Epithelial cell of esophagus (primary cell): ENCODE measurements around the gene AAK1.
A peak's percentile ranks its signal among the peaks of the same experiment; 100 is the strongest.
"Not testable (repeated sequence)": the region's sequence is repeated elsewhere in the genome, so short reads cannot be mapped to it uniquely, and the experiment has no call there.

Experiments used
- DNase-seq: peaks from one replicate; pipeline ENCODE4 v3.0.0; 2010; ENCODE audit warnings: low read depth
- H3K4me3 ChIP-seq: 2 replicates; pipeline ENCODE4 v1.5.1; 2011; ENCODE audit warnings: mild to moderate bottlenecking, low read length, control low read depth
- TF ChIP-seq, protein P1 (sequence below): IDR thresholded peaks from 2 replicates; pipeline ENCODE4 v1.5.1; 2011; ENCODE audit warnings: low read depth, mild to moderate bottlenecking, low read length, control low read depth, inconsistent platforms; ENCODE audit not compliant: insufficient read depth; ENCODE audit errors: missing control alignments

Gene AAK1

DNA sequence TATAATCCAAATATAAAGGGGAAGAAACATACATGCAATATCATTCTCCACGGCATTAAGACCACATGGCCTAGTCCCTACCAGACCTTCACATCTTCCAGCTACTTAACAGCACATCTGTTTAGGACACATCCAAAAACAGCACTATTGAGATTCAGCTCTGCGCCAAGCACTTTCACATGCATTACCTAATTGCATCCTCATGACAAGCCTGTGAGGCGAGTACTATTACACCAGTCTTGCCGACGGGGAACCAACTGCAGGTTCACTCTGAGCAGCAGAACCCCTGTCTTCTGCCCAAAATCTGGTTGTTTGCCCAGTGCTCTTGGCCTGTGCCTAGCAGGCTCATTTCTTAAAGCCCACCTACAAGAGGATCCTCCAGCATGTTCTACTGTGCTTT is 66.7 kb downstream of the AAK1 start:
- TF ChIP-seq, protein P1, sequence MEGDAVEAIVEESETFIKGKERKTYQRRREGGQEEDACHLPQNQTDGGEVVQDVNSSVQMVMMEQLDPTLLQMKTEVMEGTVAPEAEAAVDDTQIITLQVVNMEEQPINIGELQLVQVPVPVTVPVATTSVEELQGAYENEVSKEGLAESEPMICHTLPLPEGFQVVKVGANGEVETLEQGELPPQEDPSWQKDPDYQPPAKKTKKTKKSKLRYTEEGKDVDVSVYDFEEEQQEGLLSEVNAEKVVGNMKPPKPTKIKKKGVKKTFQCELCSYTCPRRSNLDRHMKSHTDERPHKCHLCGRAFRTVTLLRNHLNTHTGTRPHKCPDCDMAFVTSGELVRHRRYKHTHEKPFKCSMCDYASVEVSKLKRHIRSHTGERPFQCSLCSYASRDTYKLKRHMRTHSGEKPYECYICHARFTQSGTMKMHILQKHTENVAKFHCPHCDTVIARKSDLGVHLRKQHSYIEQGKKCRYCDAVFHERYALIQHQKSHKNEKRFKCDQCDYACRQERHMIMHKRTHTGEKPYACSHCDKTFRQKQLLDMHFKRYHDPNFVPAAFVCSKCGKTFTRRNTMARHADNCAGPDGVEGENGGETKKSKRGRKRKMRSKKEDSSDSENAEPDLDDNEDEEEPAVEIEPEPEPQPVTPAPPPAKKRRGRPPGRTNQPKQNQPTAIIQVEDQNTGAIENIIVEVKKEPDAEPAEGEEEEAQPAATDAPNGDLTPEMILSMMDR, result no peak
- H3K4me3 ChIP-seq, result no peak overlapping the region
- DNase-seq, result no peak

DNA sequence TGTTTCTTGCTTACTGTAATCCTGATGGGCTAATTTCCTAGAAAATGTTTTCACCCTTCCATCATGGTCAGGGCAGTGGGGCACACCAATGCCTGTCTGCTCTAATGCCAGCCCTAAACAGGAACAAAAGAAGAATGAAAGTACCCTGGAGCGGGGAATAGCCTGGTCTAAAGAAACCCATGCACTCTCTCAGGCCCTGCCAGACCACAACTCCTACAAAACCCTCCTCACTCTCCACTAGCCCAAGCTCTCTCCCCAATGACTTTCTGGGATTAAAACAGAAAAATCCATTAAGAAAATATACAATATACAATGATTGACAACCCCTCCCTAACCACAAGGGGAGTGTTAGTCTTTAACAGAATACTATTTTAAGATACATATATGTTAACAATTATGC is 67.6 kb downstream of the AAK1 start:
- TF ChIP-seq, protein P1, result no peak
- DNase-seq, result no peak
- no peak overlapping the region for H3K4me3 ChIP-seq

DNA sequence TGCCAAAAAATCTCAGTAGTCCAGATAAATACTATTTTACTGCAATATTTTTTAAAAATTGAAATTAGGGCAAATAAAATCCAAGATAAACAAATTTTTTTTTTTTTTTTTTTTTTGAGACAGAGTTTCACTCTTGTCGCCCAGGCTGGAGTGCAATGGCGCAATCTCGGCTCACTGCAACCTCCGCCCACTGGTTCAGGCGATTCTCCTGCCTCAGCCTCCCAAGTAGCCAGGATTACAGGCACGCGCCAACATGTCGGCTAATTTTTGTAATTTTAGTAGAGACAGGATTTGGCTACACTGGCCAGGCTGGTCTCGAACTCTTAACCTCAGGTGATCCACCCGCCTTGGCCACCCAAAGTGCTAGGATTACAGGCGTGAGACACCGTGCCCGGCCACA is 68.2 kb downstream of the AAK1 start:
- not testable (repeated sequence) for H3K4me3 ChIP-seq, DNase-seq

DNA sequence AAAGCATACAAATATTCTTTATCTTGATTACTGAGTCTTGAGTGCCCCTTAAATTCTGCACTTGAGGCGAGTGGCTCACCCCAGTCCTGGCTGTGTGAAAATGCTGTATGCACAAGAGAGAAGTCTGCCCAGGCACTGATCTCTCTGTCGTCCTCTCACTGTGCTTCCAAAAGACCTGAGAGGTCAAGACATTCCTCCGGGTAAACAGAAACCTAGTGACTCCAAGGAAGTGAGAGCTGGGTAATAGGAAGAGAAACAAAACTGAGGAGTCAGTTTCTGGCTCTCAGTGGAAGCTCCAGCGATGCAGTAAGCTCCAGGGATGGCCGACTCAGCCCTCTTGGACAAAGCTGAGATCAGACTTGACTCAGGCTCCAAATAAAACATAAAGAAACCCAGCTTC is 70.9 kb downstream of the AAK1 start:
- DNase-seq, result peak; percentile 55
- TF ChIP-seq, protein P1, result no peak
- H3K4me3 ChIP-seq, result no peak overlapping the region

DNA sequence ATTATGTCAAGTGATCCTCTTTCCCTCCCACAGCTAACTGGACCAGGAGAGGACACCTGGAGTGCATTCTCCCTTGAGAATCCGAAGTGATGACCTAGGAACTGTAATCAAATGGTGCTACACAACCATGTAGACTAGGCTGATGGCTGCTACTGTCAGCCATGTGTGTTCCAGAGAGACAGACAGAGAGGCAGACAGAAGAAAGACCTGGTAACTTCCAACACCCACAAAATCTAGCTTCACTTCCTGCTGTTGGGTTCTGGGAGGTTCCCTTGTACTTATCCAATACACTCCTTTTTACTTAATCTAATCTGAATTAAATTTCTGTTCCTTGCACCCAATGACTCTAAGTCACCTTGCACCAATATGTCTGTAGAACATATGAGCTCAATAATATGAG is 72.3 kb downstream of the AAK1 start:
- no peak overlapping the region for H3K4me3 ChIP-seq
- TF ChIP-seq, protein P1, result no peak
- no peak for DNase-seq

DNA sequence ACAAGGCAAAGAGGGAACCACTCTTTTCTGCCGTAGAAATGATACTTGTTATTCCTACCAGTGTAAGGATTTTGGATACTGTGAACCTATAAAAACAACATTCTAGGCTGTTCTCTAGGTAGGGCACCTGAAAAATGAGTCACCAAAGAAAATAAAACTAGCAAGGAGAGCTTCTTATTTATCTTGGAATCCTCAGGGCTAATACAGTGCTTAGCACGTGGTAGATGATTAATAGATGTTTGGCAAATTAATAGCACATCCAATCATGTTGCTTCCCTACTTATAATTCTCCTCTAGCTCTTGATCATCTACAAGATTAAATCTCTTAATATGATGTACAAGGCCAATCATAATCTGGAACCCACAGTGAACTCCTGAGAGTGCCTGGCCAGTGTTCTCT is 73.1 kb downstream of the AAK1 start:
- TF ChIP-seq, protein P1, result no peak
- peak; percentile 81 for DNase-seq
- H3K4me3 ChIP-seq, result no peak overlapping the region

DNA sequence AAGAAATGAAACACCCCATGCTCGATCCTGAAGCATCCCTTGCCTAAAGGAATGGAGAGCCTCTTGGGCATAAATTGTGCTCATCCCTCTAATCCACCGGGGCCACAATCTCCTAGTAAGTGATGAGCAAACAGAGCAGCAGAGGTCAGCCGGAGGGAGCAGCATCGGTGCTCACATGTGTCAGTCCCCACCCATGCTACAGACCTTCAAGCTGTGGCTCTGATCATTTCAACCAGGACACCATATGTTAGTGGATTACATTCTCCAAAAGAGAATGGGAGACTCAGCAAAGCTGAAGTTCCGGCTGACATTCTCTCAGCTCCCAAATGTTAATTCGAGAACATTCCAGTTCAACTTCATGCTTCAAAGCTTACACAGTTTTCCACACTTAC is 75.6 kb downstream of the AAK1 start:
- no peak overlapping the region for H3K4me3 ChIP-seq
- TF ChIP-seq, protein P1, result no peak
- DNase-seq, result no peak

DNA sequence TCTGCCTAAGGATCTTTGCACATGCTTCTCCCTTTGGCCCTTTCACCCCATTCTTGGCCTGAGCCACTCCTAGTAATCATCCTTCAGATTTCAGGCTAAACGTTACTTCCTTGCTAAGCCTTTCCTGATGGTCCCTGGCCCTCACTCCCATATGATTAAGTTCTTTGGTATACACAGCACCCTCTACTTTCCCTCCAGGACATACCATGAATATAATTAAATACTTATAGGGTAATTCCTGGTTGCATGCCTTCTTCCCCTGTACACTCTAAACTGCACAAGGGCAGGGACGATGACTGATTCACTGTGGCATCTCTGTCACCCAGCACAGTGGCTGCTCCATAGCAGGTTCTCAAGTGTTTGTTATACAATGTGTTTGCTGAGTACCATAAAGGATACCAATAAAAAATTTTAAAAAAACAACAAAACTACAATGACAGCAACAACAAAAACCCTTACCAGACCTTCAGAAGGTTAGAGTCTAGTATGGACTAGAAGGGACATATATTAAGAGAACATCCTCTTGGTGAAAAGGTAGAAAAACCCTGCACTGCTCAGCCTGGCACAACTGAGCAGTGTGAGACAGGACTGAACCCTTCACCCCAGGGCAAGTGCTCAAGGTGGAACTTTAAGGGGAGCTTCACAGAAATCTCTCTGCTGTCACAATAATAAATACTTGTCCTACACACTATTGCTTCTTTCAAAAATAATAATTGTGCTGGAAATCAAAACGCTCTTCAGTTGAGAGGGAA is 76.2 kb downstream of the AAK1 start:
- peak; percentile 73 for DNase-seq
- TF ChIP-seq, protein P1, result no peak
- no peak overlapping the region for H3K4me3 ChIP-seq
